GM19025 (cell line): ENCODE data around the gene ISOC2.
A peak's percentile ranks its signal among the peaks of the same experiment; 100 is the strongest.

Experiments used
- ATAC-seq: cut with Tn5 transposase; IDR thresholded peaks from one replicate; pipeline ENCODE4 v1.9.1; 2021; ENCODE audit warnings: mild to moderate bottlenecking, low read depth, moderate library complexity; ENCODE audit not compliant: unreplicated experiment

The ISOC2 gene

GRCh38 chr19:55479451-55480230 is 18.2 kb upstream of the ISOC2 start:
- no peak for ATAC-seq

DNA sequence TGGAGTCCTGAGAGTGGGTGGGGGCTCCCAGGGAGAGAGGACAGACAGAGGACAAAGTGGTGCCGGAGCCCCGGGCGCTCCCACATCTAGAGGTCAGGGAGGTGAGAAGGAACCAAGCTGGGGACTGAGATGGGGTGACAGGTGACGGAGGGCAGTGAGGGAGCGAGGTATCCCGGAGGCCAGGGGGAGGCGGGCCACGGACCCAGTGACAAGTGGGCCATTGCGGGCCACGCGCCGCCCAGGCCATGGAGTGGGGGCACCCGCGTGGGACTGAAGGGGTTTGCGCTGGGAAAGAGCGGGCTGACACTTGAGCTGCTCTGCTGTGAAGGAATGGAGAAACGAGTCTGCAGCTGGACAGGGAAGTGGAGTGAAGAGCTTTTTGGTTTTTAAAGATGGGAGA is 17.6 kb upstream of the ISOC2 start:
- ATAC-seq = no peak

DNA sequence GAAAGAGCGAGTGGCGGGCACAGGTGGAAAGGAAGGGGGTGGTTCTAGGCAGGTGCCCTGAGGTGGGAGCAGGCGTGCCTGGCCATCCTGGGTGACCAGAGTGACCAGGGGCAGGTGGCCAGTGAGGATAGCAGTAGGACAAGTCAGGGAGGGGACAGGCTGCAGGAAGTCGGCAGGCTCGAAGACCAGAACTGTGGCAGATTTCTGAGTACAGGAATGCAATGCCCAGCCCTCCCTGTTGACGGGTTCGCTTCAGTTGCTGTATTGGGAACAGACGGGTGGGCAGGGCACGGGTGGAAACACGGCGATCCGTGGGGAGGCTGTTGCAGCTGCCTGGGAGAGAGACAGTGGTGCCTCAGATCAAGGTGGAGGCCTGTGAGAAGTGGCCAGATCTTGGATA is 16.9 kb upstream of the ISOC2 start:
- no peak for ATAC-seq

DNA sequence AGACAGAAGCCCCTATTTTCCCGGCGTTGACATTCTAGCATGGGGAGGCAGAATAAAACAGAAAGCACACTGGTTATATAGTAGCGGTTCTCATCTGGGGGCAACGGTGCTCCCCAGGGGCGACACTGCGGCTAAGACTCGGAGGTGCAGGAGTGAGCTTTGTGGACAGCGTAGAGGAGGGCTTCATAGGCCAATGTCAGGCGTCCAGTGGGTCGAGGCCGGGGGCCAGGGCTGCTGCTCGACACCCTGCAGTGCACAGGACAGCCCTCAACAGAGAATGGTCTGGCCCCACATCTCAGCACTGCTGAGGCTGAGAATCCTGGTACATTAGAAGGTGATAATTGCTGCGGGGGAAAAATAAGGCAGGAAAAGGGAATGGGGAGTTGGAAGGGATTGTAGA is 16.5 kb upstream of the ISOC2 start:
- no peak for ATAC-seq

GRCh38 chr19:55476100-55476775 is 14.8 kb upstream of the ISOC2 start, which contains the start of gene ZNF628:
Gene ZNF628, plus strand, starts transcription at chr19:55476617. Its CDS starts 3,294 bp downstream, at chr19:55479911.
- peak; percentile 93 for ATAC-seq

DNA sequence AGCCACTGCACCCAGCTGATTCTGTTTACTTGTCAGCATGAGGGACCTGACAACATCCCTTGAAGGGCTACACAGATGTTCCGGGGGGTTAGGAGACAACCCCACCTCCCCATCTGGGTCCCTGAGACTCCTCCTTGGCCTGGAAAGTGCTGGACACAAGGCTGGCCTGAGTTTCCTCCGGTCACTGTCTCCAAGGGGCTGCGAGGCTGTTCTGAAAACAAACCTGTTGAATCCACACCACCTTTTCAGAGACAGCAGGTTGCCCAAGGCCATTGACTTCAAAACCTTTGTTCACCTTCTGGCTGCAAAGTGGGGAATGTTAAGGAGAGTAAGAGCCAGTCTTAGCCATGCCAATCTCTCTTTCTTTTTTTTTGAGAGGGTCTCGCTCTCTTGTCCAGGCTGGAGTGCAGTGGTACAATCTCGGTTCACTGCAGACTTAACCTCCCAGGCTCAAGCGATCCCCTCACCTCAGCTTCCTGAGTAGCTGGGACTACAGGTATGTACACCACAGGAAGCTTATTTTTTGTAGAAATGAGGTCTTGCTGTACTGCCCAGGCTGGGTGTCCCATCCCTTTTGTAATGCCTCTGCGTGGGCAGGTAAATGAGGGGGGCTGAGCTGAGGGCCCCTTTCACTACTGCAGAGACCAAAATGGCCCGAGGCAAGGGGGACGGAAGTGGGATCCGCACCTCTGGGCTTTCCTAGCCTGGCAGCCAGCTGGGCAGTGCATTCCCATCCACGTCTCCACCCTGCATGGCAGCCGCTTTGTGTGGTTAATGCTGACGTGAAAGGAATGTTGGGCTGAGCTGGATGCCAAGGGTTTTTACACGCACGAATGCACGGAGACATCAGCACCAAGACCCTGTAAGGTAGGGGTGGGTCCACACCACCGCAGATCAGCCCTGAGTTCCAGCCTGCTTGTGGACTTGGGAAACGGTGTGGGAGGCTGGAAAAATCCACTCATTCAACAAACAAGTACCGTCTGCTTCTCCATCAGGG is 13.1 kb upstream of the ISOC2 start:
- ATAC-seq = no peak

GRCh38 chr19:55473225-55474012 is 12.0 kb upstream of the ISOC2 start:
- ATAC-seq = no peak

DNA sequence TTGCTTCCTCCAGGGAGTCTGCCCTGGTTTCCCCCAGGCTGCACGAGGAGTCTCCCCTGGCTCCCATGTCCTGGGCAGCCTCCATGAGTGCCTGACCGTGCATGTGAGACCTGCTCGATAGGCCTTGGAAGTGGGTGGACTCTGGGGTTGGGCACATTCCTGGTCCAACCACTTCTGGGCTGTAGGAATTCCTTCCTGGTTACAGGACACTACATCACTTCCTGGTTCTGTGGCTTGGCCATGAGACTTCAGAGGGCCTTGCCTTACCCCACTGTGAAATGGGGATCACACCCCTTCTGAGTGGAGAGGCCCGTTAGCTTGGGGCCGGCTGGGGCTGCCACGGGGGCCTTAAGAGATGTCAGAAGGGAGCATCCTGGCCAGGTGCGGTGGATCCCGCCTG is 11.0 kb upstream of the ISOC2 start:
- ATAC-seq = no peak

DNA sequence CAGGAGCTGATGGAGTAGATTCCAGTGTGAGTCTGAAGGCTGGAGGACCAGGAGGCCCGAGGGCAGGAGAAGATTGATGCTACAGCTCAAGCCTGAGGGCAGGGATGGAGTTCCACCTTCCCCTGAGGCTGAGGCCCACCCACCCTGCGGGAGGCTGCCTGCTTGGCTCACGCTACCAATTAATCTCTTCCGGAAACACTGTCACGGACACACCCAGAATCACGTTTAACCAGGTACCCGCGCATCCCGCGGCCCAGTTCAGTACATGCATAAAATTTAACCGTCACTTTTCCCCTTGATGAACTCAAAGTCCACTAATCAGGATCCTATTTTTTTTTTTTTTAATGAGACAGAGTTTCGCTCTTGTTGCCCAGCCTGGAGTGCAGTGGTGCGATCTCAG is 9.8 kb upstream of the ISOC2 start:
- no peak for ATAC-seq

DNA sequence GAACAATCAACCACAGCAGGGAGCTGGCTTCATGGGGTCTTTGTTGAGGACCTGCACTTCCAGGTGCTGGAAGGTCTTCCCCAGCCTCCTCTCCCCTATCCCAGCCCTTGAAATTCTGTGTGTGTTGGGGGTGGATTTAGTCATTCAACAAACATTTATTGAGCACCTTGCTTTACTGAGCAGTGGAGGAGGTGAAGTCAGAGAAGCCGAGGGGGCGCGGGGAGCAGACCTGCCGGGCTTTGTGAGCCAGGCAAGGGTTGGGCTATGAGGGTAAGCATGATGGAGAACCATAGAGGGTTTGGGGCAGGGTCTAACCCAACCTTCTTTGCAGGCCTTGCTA is 6.6 kb upstream of the ISOC2 start:
- no peak for ATAC-seq

DNA sequence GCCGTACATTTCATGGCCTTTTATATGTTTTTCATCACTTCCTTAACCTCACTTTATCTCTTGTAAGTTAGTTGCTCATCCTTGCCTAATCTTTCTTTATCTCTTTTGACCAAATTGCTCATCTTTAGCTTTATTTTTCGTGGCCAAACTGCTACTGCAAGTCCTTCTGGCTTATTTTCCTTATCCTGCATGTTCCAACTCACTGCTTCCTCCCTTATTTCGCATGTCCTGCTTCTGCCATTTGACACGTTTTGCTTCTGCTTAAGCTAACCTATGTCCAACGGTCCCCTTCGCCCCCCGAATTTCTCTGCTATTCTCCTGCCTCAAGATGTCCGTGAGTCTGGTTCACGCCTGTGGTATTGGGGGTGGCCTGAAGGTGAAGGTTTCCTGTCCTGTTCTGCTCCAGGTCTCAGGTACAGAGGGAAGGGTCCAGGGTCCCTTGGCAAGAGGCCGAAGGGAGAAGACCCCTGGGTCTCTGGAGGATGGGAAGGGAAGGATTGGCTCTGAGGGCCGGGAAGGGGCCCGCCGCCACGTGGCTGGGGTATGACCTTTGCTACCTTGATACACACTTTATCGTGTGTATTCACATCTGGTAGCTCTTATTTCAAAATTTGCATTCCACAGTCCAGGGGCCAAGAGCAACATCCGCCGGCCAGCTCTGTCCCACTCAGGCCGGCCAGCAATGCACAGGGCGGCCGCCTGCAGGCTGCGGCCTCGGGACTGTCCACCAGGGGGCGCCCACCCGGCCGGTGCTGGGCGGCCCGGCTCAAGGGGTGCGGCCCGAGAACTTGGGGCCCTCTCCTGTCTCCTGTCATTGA is 6.0 kb upstream of the ISOC2 start:
- ATAC-seq = no peak

DNA sequence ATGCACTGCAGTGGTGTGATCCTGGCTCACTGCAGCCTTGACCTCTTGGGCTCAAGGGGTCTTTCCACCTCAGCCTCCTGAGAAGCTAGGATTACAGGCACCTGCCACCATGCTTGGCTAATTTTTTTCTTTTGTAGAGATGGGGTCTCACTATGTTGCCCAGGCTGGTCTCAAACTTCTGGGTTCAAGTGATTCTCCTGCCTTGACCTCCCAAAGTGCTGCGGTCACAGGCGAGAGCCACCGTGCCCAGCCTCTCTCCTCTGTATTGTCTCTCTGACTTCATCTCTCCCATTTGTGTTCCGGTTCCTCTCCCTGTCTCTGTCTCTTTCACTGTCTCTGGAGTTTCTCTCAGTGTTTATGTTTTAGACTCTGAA is 4.8 kb upstream of the ISOC2 start:
- no peak for ATAC-seq

GRCh38 chr19:55465460-55466240 is 4.2 kb upstream of the ISOC2 start:
- ATAC-seq = no peak

GRCh38 chr19:55464662-55465054 is 3.2 kb upstream of the ISOC2 start, which contains the start of gene C19orf85:
Gene C19orf85, minus strand, starts transcription at chr19:55464751. Its CDS starts 197 bp downstream, at chr19:55464554.
- ATAC-seq = no peak

DNA sequence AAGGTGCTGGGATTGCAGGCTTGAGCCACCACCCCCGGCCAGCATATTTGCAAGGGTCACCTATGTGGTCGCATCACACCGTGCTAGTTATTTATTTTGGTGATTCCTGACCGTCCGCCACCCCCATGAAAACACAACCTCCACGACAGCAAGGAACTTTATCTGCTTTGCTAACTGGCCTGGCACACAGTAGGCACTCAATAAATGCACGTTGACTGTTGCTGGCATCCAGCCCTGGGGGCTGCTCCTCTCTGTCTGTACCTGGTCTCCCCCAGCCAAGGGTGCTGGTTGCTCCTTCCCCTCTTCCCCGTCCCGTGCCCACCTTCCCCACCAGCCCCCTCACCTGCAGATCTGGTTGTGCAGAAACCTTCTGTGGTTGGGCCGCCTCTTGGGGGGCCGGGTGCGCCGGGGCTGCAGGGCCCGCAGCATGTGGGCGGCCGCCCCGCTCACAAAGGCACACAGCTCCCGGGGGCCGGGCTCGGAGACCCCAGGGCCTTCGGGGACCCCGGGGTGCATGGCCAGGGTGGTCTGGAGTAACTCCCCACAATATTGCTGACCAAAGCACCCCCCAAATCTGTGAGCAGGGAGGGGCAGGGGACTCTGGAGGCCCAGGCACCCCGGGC is 2.7 kb upstream of the ISOC2 start:
- ATAC-seq = no peak

- ATAC-seq = no peak
Measured at GRCh38 chr19:55463583-55464031, 2.2 kb upstream of the ISOC2 start.

DNA sequence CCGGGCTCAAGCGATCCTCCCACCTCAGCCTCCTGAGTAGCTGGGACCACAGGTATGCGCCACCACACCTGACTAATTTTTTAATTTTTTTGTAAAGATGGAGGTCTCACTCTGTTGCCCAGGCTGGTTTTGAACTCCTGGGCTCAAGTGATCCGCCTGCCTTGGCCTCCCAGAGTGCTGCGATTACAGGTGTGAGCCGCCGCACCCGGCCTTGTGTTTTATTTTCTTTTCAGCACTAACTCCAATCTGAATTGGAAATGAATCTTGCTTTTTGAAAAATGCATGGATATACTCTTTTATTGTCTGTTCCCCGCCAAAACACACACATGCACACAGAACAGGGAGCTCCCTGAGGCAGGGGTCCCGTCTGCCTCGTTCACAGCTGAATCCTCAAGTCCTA is 1.3 kb upstream of the ISOC2 start:
- ATAC-seq = no peak

DNA sequence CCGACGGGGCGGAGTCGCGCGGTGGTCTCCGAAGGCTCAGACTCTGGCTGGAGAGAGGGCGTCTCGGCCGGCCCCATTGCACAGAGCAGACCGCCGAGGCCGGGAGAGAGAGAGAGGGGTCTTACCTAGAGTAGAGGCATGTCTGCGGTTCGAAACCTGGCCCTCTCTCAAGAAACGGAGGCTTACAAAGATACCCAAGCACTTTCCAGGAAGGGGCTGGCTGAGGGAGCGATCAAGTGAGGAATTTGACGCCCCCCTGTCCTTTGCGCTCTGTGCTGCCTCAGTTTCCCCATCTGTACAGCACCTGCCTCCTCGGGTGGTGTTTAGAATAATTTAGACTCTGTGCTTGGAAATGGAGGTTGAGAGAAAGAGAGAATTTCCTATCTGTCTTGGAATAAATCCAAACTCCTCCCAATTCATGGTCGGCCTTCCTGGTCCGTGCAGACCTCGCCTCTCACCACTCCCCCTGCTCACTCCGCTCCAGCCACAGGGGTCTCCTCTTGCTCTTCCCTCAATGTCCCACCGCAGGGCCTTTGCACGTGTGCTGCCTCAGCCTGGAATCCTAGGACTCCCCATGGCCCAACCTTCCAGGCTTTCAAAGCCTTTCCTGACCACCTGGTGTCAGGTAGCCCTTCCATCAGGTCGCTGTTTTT is 658 bp upstream of the ISOC2 start:
- no peak for ATAC-seq
